ENCODE measurements around the gene ELK1. TPM values are rescaled to one million over a fixed set of nuclear protein-coding genes. Genes with fewer than 3 reads are reported as not detected.

ELK1 gene
- total and polyA plus RNA-seq, 2 of the 8 experiments (the other 6 are each of a cell fraction or from before 2014, with no cell fraction given) = 31.9 to 42.2 TPM

GRCh38 chrX:47645530-47645929 lies 4.8 kb downstream of the ELK1 start:
- Histone ChIP-seq H4K5ac (ENCODE audit: insufficient read length, low read depth, low read length) (no peak overlapping the region), H2BK20ac (ENCODE audit: low read length) (no peak overlapping the region), H3K23me2 (ENCODE audit: low read depth, low read length) (no peaks in the 10 kb centered on the region; the same call in 1 of the 2 replicates), H3K4me2 (ENCODE audit: insufficient read depth in 1 of 2, low read depth in 2 of 2, low read length in 2 of 2) (no peak overlapping the region), H3K23ac (ENCODE audit: insufficient read length) (no peak overlapping the region), H2BK120ac (replicated peaks; ENCODE audit: low read depth, low read length) (no peak overlapping the region), H4K20me1 (replicated peaks in 1 of 2; ENCODE audit: control insufficient read depth in 1 of 2, insufficient read depth in 2 of 2, low read length in 2 of 2) (peaks cover 0 to 8% of the 10 kb centered on the region in 2 experiments), H3K79me1 (ENCODE audit: low read depth, low read length) (no peaks in the 10 kb centered on the region; the same call in 1 of the 2 replicates), H3K36me3 (ENCODE audit: control insufficient read depth in 2 of 4, insufficient read depth in 4 of 4, low read length in 3 of 4) (peaks cover 2 to 11% (median 7%) of the 10 kb centered on the region in 4 experiments; a peak in 6 of 8 replicates), H3K4me3 (ENCODE audit: extremely low read depth in 1 of 4, insufficient read depth in 2 of 4, low read depth in 3 of 4, low read length in 4 of 4) (no peak overlapping the region), H3K9ac (replicated peaks in 1 of 4; ENCODE audit: extremely low read depth in 1 of 4, low read depth in 3 of 4, low read length in 3 of 4) (no peak overlapping the region), H2AK5ac (ENCODE audit: low read depth, low read length) (no peak overlapping the region), H3K27ac (ENCODE audit: low read depth, low read length) (no peak overlapping the region), H3K9me3 (ENCODE audit: insufficient read depth in 2 of 2, low read depth in 1 of 2, low read length in 1 of 2) (peaks cover 5 to 6% of the 10 kb centered on the region in 2 experiments; a peak in 2 of 4 replicates), H3K14ac (ENCODE audit: insufficient read length) (no peak overlapping the region), H3K27me3 (replicated peaks in 1 of 4; ENCODE audit: control insufficient read depth in 3 of 4, extremely low read depth in 1 of 4, insufficient read depth in 3 of 4, low read length in 3 of 4) (no peaks in the 10 kb centered on the region), H3K18ac (ENCODE audit: extremely low read depth, low read length) (no peak overlapping the region), H2BK5ac (ENCODE audit: low read depth, low read length) (no peak overlapping the region), H2AFZ (ENCODE audit: low read length) (no peak overlapping the region), H4K8ac (ENCODE audit: extremely low read depth, insufficient read depth, low read length) (no peak overlapping the region), H2BK15ac (ENCODE audit: low read length) (no peak overlapping the region), H4K91ac (replicated peaks; ENCODE audit: insufficient read length, low read length) (no peak overlapping the region), H3K56ac (replicated peaks; ENCODE audit: insufficient read length, low read depth, low read length) (no peak overlapping the region), H2BK12ac (ENCODE audit: low read depth, low read length) (no peak overlapping the region), H3K4me1 (replicated peaks in 1 of 4; ENCODE audit: control insufficient read depth in 3 of 4, insufficient read depth in 4 of 4, low read length in 3 of 4) (peaks cover 0 to 6% (median 0%) of the 10 kb centered on the region in 4 experiments; a peak in 1 of 7 replicates), H3K4ac (replicated peaks; ENCODE audit: insufficient read length, low read depth, low read length) (no peak overlapping the region), H3K79me2 (ENCODE audit: control insufficient read depth in 1 of 2, insufficient read depth in 2 of 2, low read length in 2 of 2) (peaks cover 4 to 21% of the 10 kb centered on the region in 2 experiments; a peak in 3 of 4 replicates)
- no peak for FAIRE-seq
- DNase-seq (ENCODE audit: low read depth in 1 of 2, low spot score in 2 of 2) = no peak
- 92% methylated on average over 10 of the region's 10 CpGs; no CpG with 5 or more reads in 1 of the 2 experiments for WGBS, 2 experiments (ENCODE audit: extremely low coverage in 1 of 2, insufficient coverage in 1 of 2, insufficient read length in 1 of 2, insufficient replicate concordance in 2 of 2, low coverage in 1 of 2, low lambda C conversion rate in 2 of 2, missing lambda C conversion rate in 1 of 2)
- ChIA-PET CTCF (ENCODE audit: partially characterized antibody) (interaction anchor here (0.7 to 3.1 kb wide), 9 partner anchors 11 to 199 kb away, joined by 3 to 15 read pairs (median 4); partner anchors contain the start of gene TIMP1), POLR2A (ENCODE audit: partially characterized antibody) (no interaction called here)
- TF ChIP-seq USF2 (IDR thresholded peaks at IDR 0.05; ENCODE audit: low read length) (no peak), RNF2 (IDR thresholded peaks at IDR 0.05; ENCODE audit: borderline replicate concordance, low read depth, low read length, missing control alignments, poor library complexity, severe bottlenecking) (no peak), CREB1 (IDR thresholded peaks at IDR 0.05) (no peak), FOSL1 (IDR thresholded peaks at IDR 0.05; ENCODE audit: insufficient read depth, low read depth, low read length) (no peak), ASH2L (IDR thresholded peaks at IDR 0.05; ENCODE audit: low read length) (no peak), KDM4A (IDR thresholded peaks at IDR 0.05; ENCODE audit: low read depth, low read length, severe bottlenecking) (no peak), SRF (IDR thresholded peaks at IDR 0.05; ENCODE audit: low read depth, low read length) (no peak), E2F6 (IDR thresholded peaks at IDR 0.05) (no peak), POU5F1 (IDR thresholded peaks at IDR 0.05; ENCODE audit: low read depth, low read length) (no peak), TAF7 (optimal IDR thresholded peaks at IDR 0.05; ENCODE audit: borderline replicate concordance, low read depth, low read length) (no peak), BCL11A (IDR thresholded peaks at IDR 0.05; ENCODE audit: low read depth in 2 of 2, low read length in 2 of 2) (no peak), PHF8 (conservative IDR thresholded peaks at IDR 0.05; ENCODE audit: low read depth, low read length) (no peak)

Measured in H1 (cell line).